PC-3 (cell line): Measurements from ENCODE around the gene ARHGEF38.

Experiments
- EZH2 ChIP-seq: fragments of 300-600 bp; sonication (generic); IDR thresholded peaks from one replicate; pipeline ENCODE4 v1.6.1; 2017; ENCODE audit warnings: antibody characterized with exemption, mild to moderate bottlenecking, low read length; ENCODE audit not compliant: unreplicated experiment
- EZH2phosphoT487 ChIP-seq: fragments of 300-600 bp; sonication (generic); IDR thresholded peaks from 2 replicates; pipeline ENCODE4 v1.6.1; 2018; ENCODE audit warnings: mild to moderate bottlenecking, antibody characterized with exemption, low read length, borderline replicate concordance
- TF ChIP-seq, protein P1 (sequence below): fragments of 300-600 bp; sonication (generic); conservative IDR thresholded peaks from 2 replicates; pipeline ENCODE4 v1.5.1; 2017; ENCODE audit warnings: antibody characterized with exemption, low read depth, mild to moderate bottlenecking, low read length

DNA sequence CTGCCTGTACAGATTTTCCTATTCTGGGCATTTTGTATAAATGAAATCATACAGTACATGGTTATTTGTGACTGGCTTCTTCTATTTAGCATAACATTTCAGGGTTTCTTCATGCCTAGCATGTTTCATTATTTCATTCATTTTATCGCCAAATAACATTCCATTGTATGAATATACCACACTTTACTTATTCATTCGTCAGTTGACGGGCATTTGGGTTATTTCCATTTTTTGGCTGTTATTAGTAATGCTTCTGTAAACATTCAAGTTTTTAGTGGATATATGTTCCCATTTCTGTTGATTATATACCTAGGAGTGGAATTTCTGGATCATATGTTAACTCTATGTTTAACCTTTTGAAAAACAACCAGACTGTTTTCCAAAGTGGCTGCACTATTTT, 108.6 kb downstream of the ARHGEF38 start:
- TF ChIP-seq, protein P1, sequence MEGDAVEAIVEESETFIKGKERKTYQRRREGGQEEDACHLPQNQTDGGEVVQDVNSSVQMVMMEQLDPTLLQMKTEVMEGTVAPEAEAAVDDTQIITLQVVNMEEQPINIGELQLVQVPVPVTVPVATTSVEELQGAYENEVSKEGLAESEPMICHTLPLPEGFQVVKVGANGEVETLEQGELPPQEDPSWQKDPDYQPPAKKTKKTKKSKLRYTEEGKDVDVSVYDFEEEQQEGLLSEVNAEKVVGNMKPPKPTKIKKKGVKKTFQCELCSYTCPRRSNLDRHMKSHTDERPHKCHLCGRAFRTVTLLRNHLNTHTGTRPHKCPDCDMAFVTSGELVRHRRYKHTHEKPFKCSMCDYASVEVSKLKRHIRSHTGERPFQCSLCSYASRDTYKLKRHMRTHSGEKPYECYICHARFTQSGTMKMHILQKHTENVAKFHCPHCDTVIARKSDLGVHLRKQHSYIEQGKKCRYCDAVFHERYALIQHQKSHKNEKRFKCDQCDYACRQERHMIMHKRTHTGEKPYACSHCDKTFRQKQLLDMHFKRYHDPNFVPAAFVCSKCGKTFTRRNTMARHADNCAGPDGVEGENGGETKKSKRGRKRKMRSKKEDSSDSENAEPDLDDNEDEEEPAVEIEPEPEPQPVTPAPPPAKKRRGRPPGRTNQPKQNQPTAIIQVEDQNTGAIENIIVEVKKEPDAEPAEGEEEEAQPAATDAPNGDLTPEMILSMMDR = no peak
- TF ChIP-seq EZH2 = no peak
- TF ChIP-seq EZH2phosphoT487 = no peak
